Stimulated activated naive CD8-positive, alpha-beta T cell treated with anti-CD3 and anti-CD28 coated beads, Interleukin-15, amount 100 ng/mL, for 72 hours (primary cell): ENCODE measurements around the gene CTPS2.

Experiments
- ATAC-seq: fragments of 150-1000 bp; cut with Tn5 transposase; 2 replicates; pipeline ENCODE4 v1.10.0; 2021; ENCODE audit warnings: mild to moderate bottlenecking, moderate library complexity
- DNase-seq, 2 donors: peaks; one replicate each; pipeline ENCODE4 v3.0.0; 2021 to 2022
- H3K27ac Mint-ChIP-seq, 2 donors: one replicate each; pipeline ENCODE4 v1.8.0; 2022; ENCODE audit warnings: mild to moderate bottlenecking in 2 of 2, mixed read lengths in 2 of 2, moderate library complexity in 2 of 2
- H3K27me3 Mint-ChIP-seq: one replicate; pipeline ENCODE4 v1.8.0; 2022; ENCODE audit warnings: mixed read lengths
- H3K4me1 Mint-ChIP-seq: one replicate; pipeline ENCODE4 v1.8.0; 2022; ENCODE audit warnings: mild to moderate bottlenecking, mixed read lengths
- H3K4me3 Mint-ChIP-seq, 2 donors: one replicate each; pipeline ENCODE4 v1.8.0; 2022; ENCODE audit warnings: mild to moderate bottlenecking in 2 of 2, mixed read lengths in 2 of 2, moderate library complexity in 1 of 2
- H3K9me3 Mint-ChIP-seq, 2 donors: one replicate each; pipeline ENCODE4 v1.8.0; 2022; ENCODE audit warnings: mixed read lengths in 2 of 2

Gene CTPS2

GRCh38 chrX:16687514-16687913, 25.0 kb downstream of the CTPS2 start:
- H3K9me3 Mint-ChIP-seq: no peaks in the 10 kb centered on the region
- no peak for DNase-seq
- H3K4me3 Mint-ChIP-seq: no peak overlapping the region
- H3K4me1 Mint-ChIP-seq: no peaks in the 10 kb centered on the region
- no peak for ATAC-seq
- no peak overlapping the region for H3K27ac Mint-ChIP-seq
- no peaks in the 10 kb centered on the region for H3K27me3 Mint-ChIP-seq

- Mint-ChIP-seq H3K9me3 (no peaks in the 10 kb centered on the region), H3K4me3 (no peak overlapping the region), H3K4me1 (no peaks in the 10 kb centered on the region), H3K27ac (no peak overlapping the region), H3K27me3 (no peaks in the 10 kb centered on the region)
- ATAC-seq (no peak), DNase-seq (no peak)
Observed at GRCh38 chrX:16683007-16683664, 29.3 kb downstream of the CTPS2 start.

DNA sequence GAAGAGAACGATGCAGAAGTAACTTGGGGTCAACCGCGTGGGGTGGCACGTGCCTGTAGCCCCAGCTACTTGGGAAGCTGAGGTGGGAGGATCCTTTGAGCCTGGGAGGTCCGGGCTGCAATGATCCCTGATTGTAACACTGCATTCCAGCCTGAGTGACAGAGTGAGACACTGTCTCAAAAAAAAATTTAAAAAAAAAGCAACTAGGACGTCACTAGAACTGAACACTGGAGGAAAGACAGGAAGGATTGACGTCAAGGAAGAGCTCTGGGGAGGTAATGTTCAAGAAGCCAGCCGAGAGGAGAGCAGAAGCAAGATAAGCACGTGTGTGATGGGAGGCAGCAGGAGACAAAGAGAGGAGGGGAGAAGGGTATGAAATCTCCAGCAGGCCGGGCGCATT, 33.8 kb downstream of the CTPS2 start:
- no peaks in the 10 kb centered on the region for H3K27me3 Mint-ChIP-seq

DNA sequence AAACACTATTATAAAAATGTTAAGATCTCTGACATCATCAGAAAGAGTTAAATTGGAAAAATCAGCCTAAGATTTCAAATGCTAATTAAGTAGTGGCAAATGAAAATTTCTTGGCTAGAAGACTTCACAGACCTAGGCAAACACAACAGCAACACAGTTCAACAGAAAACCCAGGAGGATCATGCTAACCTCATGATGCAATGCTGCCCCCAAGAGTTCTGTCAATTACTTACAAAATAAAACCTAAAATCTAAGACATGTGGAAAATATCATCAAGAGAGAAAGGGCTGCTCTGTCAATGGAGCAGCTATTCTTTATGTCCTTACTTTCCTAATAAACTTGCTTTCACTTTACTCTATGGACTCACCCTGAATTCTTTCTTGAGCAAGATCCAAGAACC, 41.5 kb downstream of the CTPS2 start:
- Mint-ChIP-seq H3K4me3 (no peak overlapping the region), H3K27me3 (no peaks in the 10 kb centered on the region), H3K27ac (no peak overlapping the region), H3K9me3 (no peaks in the 10 kb centered on the region), H3K4me1 (no peaks in the 10 kb centered on the region)
- DNase-seq (no peak), ATAC-seq (no peak)

More for the DNA sequence above, 33.8 kb downstream of the CTPS2 start:
- no peak overlapping the region for H3K27ac Mint-ChIP-seq
- ATAC-seq (no peak), DNase-seq (no peak)
- H3K4me1 Mint-ChIP-seq: no peaks in the 10 kb centered on the region
- H3K4me3 Mint-ChIP-seq: no peak overlapping the region
- H3K9me3 Mint-ChIP-seq: no peaks in the 10 kb centered on the region

DNA sequence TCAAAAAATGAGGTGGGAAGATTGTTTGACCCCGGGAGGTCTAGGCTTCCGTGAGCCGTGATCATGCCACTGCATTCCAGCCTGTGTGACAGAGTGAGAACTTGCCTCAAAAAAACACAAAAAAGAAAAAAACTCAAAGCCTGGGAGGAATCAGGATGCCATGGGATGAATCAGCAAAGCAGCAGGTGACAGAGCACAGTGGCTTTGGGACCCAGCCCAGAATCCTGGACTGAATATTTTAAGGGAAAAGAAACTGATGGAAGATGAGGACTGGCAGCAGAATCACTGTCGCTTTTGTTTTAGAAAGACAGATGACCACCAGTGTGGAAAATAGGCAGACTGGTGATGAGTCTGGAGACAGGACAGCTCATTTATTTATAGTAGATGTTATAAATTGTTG, 45.9 kb downstream of the CTPS2 start:
- Mint-ChIP-seq H3K4me1 (no peaks in the 10 kb centered on the region), H3K9me3 (no peaks in the 10 kb centered on the region), H3K4me3 (no peak overlapping the region), H3K27me3 (no peaks in the 10 kb centered on the region), H3K27ac (no peak overlapping the region)
- no peak for DNase-seq
- ATAC-seq: no peak

DNA sequence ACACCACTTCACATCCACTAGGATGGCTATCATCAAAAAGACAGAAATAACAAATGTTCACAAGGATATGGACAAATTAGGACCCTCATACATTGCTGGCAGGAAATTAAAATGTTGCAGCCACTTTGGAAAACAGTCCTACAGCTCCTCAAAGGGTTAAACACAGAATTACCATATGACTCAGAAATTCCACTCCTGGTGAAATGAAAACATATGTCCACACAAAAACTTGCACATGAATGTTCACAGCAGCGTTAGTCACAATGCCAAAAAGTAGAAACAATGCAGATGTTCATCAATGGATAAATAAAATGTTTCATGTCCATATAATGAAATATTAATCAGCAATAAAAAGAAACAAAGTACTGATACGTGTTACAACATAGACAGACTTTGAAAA, 47.4 kb downstream of the CTPS2 start:
- peak overlapping the region in 1 of 2 donors; percentile 57 for H3K27ac Mint-ChIP-seq
- DNase-seq (no peak), ATAC-seq (no peak)
- no peaks in the 10 kb centered on the region for H3K4me1 Mint-ChIP-seq
- H3K27me3 Mint-ChIP-seq: no peaks in the 10 kb centered on the region
- H3K9me3 Mint-ChIP-seq: no peaks in the 10 kb centered on the region
- no peak overlapping the region for H3K4me3 Mint-ChIP-seq

DNA sequence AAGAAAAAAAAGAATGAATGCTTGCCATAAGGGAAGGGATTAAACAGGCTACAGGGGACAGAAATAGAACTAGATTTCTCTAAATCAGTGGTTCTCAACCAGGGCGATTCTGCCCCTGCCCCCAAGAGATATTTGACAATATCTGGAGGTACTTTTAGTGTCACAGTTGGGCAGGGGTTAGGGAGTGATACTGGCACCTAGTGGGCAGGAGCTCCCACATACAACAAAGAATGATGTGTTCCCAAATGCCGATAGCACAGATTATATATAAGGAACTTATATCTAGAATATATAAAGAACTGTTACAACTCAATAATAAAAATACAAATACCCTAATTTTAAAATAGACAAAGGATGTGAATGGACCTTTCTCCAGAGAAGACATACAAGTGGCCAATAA, 47.8 kb downstream of the CTPS2 start:
- Mint-ChIP-seq H3K4me3 (no peak overlapping the region), H3K9me3 (no peaks in the 10 kb centered on the region), H3K27me3 (no peaks in the 10 kb centered on the region), H3K4me1 (no peaks in the 10 kb centered on the region), H3K27ac (no peak overlapping the region)
- no peak for ATAC-seq
- no peak for DNase-seq

GRCh38 chrX:16664074-16664473, 48.4 kb downstream of the CTPS2 start:
- no peaks in the 10 kb centered on the region for H3K4me1 Mint-ChIP-seq
- no peak for DNase-seq
- no peak overlapping the region for H3K4me3 Mint-ChIP-seq
- no peaks in the 10 kb centered on the region for H3K9me3 Mint-ChIP-seq
- H3K27me3 Mint-ChIP-seq: no peaks in the 10 kb centered on the region
- H3K27ac Mint-ChIP-seq: no peak overlapping the region
- ATAC-seq: no peak

DNA sequence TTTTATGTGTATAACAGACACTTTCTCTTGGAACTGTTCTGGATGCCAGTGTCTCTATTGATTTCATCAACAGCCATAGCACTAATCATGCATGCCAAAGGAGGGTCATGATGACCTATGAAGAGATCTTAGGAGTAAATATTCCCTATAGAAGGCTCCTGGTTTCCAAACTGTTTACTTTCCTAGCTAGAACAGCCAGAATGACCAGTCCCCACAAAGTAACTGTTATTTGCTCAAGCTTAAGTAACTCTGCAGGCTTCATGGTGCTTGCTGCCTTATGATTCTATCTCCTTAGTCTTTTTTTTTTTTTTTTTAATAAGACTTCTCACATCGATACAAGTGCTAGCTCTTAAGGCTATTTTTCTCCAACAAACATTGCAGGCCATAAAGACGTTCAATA, 50.1 kb downstream of the CTPS2 start:
- no peak for DNase-seq
- no peaks in the 10 kb centered on the region for H3K27me3 Mint-ChIP-seq

GRCh38 chrX:16661495-16661894, 51.0 kb downstream of the CTPS2 start:
- Mint-ChIP-seq H3K4me3 (no peak overlapping the region), H3K27ac (no peak overlapping the region), H3K4me1 (no peaks in the 10 kb centered on the region), H3K9me3 (no peaks in the 10 kb centered on the region), H3K27me3 (no peaks in the 10 kb centered on the region)
- ATAC-seq: no peak
- DNase-seq: no peak

More for the DNA sequence above, 50.1 kb downstream of the CTPS2 start:
- H3K4me1 Mint-ChIP-seq: no peaks in the 10 kb centered on the region
- ATAC-seq: no peak
- H3K27ac Mint-ChIP-seq: no peak overlapping the region
- H3K9me3 Mint-ChIP-seq: no peaks in the 10 kb centered on the region
- no peak overlapping the region for H3K4me3 Mint-ChIP-seq

GRCh38 chrX:16659321-16659720, 53.1 kb downstream of the CTPS2 start:
- ATAC-seq: no peak
- H3K27ac Mint-ChIP-seq: peak overlapping the region in 1 of 2 donors; percentile 78
- no peak for DNase-seq

DNA sequence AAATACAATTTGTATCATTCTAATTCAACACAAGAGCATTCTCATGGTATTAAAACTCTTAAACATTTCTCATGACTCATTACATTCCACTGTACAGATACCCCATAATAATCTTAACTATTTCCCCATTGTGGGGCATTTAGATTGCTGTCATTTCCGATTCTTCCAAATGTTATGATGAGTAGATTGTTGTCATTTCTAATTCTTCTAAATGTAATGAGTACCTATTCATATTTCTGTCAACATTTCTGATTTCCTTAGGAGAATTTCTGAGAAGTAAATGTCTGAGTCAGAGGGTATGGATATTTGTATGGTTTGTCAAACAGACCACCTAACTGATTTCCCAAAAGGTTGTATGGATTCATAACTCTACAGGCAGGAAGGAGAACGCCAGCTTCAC, 54.2 kb downstream of the CTPS2 start:
- no peak overlapping the region for H3K4me3 Mint-ChIP-seq
- no peak overlapping the region for H3K27ac Mint-ChIP-seq
- no peaks in the 10 kb centered on the region for H3K4me1 Mint-ChIP-seq
- no peaks in the 10 kb centered on the region for H3K27me3 Mint-ChIP-seq
- ATAC-seq (no peak), DNase-seq (no peak)
- H3K9me3 Mint-ChIP-seq: no peaks in the 10 kb centered on the region

More at GRCh38 chrX:16659321-16659720, 53.1 kb downstream of the CTPS2 start:
- Mint-ChIP-seq H3K4me3 (no peak overlapping the region), H3K9me3 (no peaks in the 10 kb centered on the region), H3K27me3 (no peaks in the 10 kb centered on the region), H3K4me1 (no peaks in the 10 kb centered on the region)

DNA sequence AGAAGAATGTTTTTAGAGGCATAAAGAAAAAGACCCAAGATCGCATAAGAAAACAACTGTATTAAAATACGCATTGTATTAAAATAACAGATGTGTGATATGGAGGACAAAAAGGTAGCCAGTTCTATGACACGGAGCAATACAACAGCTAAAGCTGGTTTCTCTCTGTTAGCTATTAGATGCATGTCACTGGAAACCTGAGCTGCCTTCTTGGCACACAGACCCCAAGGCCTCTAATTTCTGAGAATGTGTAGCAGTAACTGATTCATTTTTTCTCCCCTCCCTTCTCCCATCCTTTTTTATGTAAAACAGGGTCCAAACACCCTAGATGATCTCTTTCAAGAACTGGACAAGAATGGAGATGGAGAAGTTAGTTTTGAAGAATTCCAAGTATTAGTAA, 58.4 kb downstream of the CTPS2 start:
- H3K27me3 Mint-ChIP-seq: no peaks in the 10 kb centered on the region
- no peak for ATAC-seq

GRCh38 chrX:16653424-16653823, 59.0 kb downstream of the CTPS2 start:
- ATAC-seq: no peak
- no peak for DNase-seq
- Mint-ChIP-seq H3K9me3 (no peaks in the 10 kb centered on the region), H3K4me1 (no peaks in the 10 kb centered on the region), H3K27me3 (no peaks in the 10 kb centered on the region), H3K27ac (no peak overlapping the region), H3K4me3 (no peak overlapping the region)

More for the DNA sequence above, 58.4 kb downstream of the CTPS2 start:
- H3K27ac Mint-ChIP-seq: no peak overlapping the region
- H3K4me3 Mint-ChIP-seq: no peak overlapping the region
- H3K4me1 Mint-ChIP-seq: no peaks in the 10 kb centered on the region
- no peaks in the 10 kb centered on the region for H3K9me3 Mint-ChIP-seq
- DNase-seq: no peak

DNA sequence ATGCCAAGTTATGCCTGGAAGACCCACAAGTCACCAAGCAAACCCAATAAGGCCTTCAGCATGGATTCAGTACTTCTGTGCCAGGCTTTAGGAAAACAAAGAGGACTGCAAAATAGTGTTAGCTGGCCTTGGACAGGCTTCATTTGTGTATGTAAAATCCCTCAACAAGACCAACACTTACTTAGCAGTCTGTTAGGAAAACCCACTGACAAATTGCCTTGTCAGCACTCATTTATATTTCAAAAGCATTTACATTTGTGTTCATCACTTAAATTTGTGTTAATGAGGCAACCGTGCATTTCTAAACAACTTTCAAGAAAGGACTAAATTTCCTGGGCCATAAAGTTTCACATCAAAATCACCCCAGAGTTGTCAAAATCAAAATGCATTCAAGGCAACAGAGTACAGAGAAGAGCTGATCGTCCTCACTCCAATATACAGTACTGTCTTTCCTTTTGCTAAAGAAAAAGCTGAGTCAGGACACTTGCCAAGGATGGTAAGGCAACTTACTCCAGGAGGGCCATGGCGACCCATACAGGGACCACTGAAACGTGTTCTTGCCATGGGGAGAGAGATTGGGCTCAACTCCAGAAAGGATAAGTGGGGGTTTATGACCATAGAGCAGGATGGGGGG, 61.0 kb downstream of the CTPS2 start:
- Mint-ChIP-seq H3K4me1 (no peaks in the 10 kb centered on the region), H3K4me3 (no peak overlapping the region), H3K27ac (no peak overlapping the region), H3K9me3 (no peaks in the 10 kb centered on the region), H3K27me3 (no peaks in the 10 kb centered on the region)
- ATAC-seq (no peak), DNase-seq (no peak)

DNA sequence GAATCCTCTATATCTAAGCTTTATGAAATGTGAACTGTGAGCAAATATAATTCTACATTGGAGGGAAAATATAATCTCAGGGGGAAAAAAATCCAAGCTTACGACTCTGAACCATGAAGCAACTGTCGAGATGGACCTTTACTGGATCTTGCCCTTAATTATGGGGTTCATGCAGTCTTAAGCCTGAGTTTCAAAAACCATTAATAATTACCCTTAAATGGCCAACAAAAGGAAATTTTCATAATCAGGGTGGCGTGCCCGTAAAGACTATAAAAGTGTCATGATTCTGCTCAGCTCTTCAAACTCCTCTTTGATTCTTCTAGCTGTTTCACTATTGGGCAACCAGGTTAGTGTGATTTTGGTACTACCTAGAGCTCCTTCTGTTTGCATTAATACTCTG, 62.6 kb downstream of the CTPS2 start, which contains the start of gene S100G:
S100G (plus strand) TSS at position 301 of the 400 bp plus-strand sequence. CDS start 849 bp downstream, outside the sequence.
- DNase-seq: no peak

More for the DNA sequence above, 62.6 kb downstream of the CTPS2 start, which contains the start of gene S100G:
- Mint-ChIP-seq H3K27me3 (no peaks in the 10 kb centered on the region), H3K27ac (no peak within 1 kb of the TSS), H3K4me3 (no peak within 1 kb of the TSS), H3K9me3 (no peaks in the 10 kb centered on the region), H3K4me1 (no peaks in the 10 kb centered on the region)
- no peak for ATAC-seq
